Stimulated activated CD4-positive, alpha-beta T cell treated with anti-CD3 and anti-CD28 coated beads, Interleukin-4, amount 100 ng/mL, for 48 hours (primary cell): ENCODE results near the gene ACSS3.

Experiments used
- DNase-seq, 2 donors: peaks; one replicate each; pipeline ENCODE4 v3.0.0-alpha.2; 2020; ENCODE audit warnings: low read depth in 2 of 2

Gene ACSS3

DNA sequence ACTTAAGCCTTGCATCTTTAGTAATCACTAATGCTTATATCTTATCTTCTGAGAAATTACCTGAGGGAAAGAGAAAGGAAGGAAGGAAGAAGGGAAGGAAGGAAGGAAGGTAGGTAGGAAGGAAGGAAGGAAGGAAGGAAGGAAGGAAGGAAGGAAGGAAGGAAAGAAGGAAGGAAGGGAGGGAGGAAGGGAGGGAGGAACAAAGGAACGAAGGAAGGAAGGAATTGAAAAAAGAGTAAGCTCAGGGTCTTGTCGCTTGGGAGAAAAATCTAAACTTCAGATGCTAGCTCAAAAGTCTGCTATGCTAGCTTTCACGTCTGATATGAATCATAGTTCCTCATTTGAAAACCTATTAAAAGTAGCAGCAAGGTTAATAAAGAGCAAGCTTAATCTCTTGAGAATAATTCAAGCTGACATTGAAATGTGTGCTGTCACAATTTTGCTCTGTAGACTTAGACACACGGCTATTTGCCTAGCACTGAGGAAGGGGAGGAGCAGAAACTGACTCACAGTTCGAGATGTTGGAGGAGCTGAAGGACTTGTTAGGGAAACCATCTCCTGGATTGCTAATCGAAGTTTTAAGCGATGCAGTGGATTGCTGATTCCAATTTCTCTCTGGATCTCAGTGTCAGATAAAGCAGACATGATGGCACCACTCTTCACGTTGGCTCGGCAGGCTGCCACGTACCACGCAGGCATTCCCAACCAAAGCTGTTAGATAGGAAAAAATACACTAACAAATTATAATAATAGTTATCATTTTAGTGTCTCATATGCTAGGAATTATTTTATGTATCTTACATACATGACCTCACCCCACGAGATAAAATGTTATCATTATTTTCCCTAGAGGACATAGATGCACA is 216.7 kb downstream of the ACSS3 start:
- no peak for DNase-seq

DNA sequence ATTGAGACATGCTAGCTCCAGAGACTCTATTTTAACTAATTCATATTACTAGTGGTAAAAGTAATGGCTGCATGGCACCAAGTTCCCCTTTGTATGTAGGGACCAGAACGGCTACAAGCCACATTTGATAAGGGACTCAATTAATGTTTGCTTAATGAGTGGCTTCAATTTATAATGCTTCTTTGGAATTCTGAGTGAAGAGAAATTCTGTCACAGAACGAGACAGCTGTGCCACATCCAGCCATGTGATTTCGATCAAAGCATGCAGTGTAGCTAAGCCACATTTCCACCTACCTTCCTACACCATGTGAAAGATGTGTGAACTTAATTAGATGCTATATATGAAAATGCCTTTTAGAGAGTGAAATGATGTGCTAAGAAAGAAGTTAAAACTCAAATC is 217.4 kb downstream of the ACSS3 start:
- DNase-seq, result no peak

DNA sequence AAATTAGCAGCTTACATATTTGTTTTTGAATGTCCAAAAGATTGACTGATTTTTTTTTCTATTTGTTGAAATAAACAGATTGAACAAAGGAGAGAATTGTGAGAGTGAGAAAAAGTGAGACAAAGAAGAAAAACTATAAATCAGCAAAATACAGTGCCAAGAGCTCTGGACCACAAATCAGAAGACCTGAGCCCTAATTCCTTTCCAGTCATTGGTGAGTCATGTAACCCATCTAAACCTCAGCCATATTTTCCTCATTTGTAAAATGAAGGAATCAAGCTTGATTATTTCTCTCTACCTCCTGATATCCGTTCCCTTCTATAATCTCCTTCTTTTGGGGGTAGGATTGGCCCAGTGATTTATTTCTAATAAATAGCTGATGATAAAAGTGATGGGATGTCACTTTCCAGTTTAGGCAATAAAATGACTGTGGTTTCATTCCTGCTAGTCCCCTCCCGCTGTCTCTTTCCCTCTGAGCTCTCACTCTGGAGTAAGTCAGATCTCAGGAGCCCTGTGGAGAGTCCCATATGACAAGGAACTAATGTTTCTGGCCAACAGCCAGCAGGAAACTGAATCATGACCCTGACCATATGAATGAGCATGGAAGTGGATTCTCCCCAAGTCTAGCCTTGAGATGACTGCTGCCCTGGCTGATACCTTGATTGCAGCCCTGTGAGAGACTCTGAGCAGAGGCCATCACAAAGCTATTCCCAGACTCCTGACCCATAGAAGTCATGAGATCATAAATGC is 218.9 kb downstream of the ACSS3 start:
- DNase-seq, result no peak

DNA sequence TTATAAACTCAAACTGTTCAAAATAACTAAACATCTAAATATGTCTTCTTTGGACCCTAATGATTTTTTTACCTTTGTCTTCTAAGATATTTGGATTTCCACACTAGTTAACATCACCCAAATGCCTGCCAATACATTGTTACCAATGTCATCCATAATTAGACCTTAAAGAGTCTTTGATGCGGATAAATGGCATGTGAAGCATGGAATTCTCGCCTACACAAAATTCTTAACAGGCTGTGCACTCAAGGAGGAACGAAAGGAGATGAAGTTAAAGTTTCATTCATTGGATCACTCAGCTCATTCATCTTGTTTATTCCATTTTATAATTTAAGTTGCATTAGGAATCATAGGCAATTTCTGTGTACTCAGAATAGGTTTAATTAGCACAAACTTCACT is 219.7 kb downstream of the ACSS3 start:
- DNase-seq, result no peak

DNA sequence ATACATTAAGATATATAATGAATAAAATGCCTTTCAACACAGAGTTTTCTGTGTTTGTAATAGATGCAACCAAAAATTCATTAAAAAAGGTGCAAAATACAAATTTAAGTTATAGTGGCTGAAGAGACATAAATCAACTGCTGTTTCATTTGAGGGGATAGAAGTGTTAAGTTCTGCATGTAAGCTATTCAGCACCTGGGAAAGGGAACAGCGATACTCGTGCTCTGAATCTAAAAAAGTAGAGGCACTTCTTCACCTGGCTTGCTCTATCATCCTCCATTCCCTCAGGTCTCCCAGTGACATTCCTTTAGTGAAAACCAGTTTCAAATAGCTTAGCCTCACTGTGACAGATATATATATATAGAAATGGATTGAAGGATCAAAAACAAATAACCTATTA is 222.6 kb downstream of the ACSS3 start:
- DNase-seq, result no peak

DNA sequence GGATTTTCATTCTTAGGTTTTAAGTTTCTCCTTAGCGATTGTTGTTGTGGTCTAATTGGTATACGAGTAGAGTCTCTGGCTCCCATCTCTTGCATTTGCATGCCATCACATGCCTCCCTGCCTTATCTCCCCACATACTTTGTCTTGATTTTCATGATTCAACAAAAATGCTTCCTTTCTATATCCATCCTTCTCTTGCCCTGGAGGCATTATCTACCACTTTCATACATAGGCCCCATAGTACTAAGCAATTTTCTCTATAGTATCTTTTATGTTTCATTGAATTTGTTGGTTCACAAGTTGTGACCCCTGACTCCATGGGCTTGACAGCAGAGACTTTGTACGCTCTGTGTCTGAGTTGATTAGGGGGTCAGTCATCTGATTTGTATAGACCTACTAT is 226.1 kb downstream of the ACSS3 start:
- DNase-seq, result no peak
